ENCODE results near the gene CAMTA2. TPM values are rescaled to one million over a fixed set of nuclear protein-coding genes. Genes with fewer than 3 reads are reported as not detected.

CAMTA2 gene
- total RNA-seq, 1 experiment from 2014 or later = 2.8 TPM

DNA sequence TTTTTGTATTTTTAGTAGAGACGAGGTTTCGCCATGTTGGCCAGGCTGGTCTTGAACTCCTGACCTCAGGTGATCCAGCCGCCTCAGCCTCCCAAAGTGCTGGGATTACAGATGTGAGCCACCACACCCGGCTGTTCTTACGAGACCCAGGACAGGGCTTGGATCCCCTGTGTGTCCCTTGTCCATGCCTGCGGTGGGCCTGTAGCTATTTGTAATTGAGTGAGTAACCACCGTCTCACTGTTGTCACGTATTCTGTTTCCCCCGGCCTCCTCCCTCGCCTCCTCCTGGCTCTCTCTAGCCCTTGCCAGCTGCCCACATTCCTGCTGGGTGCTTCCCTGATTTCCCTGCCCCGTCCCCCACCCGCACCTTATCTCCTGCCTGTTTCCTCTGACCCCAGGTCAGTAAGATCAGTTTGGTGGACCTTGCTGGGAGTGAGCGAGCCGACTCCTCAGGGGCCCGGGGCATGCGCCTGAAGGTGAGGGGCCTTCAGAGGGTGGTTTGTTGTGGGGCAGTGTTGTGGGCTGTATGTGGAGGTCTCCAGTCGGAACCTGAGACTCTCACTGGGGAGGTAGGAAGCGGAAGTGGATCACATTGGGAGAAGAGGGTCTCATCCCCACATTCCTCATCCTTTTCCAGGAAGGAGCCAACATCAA, 15.9 kb upstream of the CAMTA2 start:
- in situ Hi-C loops (cut with HindIII; ENCODE audit: low pct_unique_long_range_greater_than_20kb, low sequenced_read_pairs) = no loop called here
- no peak for DNase-seq (ENCODE audit: low read depth)

GRCh38 chr17:5002121-5002788, 14.8 kb upstream of the CAMTA2 start:
- DNase-seq (ENCODE audit: low read depth) = no peak
- in situ Hi-C loops (cut with HindIII; ENCODE audit: low pct_unique_long_range_greater_than_20kb, low sequenced_read_pairs) = no loop called here

GRCh38 chr17:5000237-5000639, 12.8 kb upstream of the CAMTA2 start:
- in situ Hi-C loops (cut with HindIII; ENCODE audit: low pct_unique_long_range_greater_than_20kb, low sequenced_read_pairs) = no loop called here
- DNase-seq (ENCODE audit: low read depth) = no peak

- DNase-seq (ENCODE audit: low read depth) = no peak
- in situ Hi-C loops (cut with HindIII; ENCODE audit: low pct_unique_long_range_greater_than_20kb, low sequenced_read_pairs) = no loop called here
These were observed 12.1 kb upstream of the CAMTA2 start for GRCh38 chr17:4999430-5000093.

GRCh38 chr17:4998732-4999429, 11.4 kb upstream of the CAMTA2 start:
- no peak for DNase-seq (ENCODE audit: low read depth)
- in situ Hi-C loops (cut with HindIII; ENCODE audit: low pct_unique_long_range_greater_than_20kb, low sequenced_read_pairs) = no loop called here

DNA sequence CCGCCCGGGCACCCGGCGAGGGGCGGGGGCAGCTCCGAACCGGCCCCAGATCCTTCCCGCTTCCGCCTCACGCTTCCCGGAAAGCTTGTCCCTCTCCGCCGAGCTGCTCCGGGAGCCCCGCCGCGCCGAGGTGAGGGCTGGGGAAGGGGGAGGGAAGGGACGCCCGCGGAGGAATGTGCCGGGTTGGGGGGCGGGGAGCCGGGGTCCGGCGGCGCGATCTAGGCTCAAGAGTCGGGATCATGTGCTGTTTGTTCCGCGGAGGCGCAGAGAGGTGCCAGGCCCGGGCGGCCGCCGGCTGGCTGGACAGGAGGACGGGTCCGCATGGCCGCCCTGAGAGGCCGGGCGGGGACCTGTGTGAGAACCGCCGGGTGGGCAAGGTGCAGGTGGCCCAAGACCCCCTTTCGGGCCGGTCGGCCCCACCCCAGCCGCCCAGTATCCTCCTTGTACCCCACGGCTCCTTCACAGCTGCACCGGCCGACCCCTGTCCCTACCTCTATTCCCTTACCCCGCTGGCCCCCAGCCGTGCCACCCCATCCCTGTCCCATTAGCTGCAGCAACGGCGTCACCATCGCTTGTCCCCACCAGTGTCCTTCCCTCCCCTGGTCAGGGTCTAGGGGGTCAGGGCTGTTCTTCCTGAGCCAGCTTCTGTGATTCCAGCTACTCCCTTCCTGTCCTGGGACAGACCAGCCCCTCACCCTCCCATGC, 10.7 kb upstream of the CAMTA2 start:
- in situ Hi-C loops (cut with HindIII; ENCODE audit: low pct_unique_long_range_greater_than_20kb, low sequenced_read_pairs) = no loop called here

DNA sequence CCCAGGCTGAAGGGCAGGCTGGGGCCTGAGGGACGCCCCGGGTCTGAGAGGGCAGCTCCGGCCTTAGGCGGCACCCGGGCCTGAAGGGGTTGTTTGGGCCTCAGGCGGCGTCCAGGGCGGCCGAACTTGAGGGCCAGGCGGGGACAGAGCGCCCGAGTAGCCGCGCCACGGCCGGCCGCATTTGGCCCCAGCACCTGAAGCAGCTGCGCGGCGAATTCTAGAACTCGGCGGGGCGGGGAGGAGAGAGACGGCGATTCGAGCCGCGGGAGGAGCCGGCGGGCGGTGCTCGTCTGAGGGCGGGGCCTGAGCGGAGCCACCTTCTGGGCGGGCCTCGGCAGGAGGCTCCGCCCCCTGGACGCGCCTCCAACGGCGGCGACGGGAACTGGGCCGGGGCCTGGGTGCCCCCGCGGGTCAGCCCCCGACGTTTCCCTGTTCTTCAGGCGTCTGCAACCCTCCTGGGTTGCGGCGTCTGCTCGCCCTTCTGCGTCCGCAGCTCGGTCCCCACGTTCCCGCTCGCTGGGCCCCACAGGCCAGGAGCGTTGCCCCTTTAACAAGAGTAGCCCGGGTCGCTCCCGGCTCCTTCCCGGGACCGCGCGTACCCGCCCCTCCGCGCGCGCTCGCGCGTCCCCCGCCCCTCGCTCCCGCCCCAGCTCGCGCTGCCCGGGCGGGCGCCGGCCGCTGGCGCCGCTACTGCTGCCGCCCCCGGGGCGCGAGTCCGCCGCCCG, 10.0 kb upstream of the CAMTA2 start, which contains the start of the genes INCA1 and KIF1C:
Gene INCA1, minus strand, starts transcription at position 221 of the 725 bp plus-strand sequence. CDS start 3,085 bp downstream, outside the sequence.
Gene KIF1C, plus strand, starts transcription at position 649 of the 725 bp plus-strand sequence. CDS start 2,297 bp downstream, outside the sequence.
- in situ Hi-C loops (cut with HindIII; ENCODE audit: low pct_unique_long_range_greater_than_20kb, low sequenced_read_pairs) = no loop called here
- peak; percentile 89 for DNase-seq (ENCODE audit: low read depth)

More for the DNA sequence above, 10.7 kb upstream of the CAMTA2 start:
- DNase-seq (ENCODE audit: low read depth) = no peak

DNA sequence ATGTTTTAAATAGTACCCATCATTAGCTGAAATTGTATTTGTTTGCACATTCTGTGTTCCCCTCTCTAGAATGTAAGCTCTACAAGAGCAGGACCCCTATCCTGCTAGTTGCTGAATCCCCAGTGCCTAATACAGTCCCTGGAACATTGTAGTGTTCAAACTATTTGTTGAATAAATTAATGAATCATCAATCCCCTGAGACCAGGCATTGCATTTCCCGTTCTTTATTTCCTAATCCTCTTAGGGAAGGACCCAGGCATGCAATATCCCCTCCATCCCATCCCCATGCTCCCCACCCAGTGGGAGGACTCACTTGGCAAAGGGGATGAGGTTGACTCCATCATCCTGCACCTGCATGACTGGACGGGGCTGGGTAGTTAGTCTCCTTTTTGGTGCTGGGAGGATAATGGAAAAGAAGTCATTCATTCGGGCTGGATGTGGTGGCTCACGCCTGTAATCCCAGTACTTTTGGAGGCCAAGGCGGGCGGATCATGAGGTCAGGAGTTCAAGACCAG, 6.7 kb upstream of the CAMTA2 start:
- DNase-seq (ENCODE audit: low read depth) = no peak
- in situ Hi-C loops (cut with HindIII; ENCODE audit: low pct_unique_long_range_greater_than_20kb, low sequenced_read_pairs) = no loop called here

DNA sequence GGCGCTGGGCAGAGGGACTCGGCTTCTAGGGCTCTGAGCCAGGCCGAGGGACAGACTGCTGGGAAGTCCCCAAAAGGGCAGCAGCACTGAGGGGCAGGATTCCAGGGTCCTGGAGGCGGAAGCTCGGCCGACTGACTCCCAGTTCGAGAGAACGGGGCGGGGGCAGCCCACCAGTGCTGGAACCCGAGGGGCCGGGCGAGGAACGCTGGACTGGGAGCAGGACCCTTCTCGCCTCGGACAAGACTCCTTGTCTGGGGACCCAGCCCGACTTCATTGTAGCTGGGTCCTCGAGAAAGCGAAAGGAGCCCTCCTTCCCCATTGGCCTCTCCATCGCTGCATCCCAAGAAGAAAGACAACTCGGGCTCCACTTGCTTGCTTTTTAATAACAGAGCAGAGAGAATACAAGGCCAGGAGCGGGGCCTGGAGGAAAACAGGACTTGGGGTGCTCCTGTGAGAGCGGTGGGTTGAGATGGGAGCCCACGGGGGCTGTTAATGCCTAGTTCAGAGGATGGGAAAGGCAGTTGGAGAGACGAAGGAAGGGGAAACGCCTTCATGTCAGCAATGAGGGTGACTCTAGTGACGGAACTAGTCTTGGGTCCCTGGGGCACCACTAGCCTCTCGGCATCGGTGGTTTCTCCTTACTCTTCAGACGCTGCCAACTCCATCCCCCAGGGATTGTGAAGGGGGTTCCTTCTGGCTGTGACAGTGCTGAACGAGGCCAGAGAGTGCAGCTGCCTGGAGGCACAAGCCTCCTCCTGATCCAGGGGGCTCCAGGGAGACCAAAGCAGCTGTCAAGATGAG, 492 bp upstream of the CAMTA2 start:
- in situ Hi-C loops (cut with HindIII; ENCODE audit: low pct_unique_long_range_greater_than_20kb, low sequenced_read_pairs) = no loop called here
- no peak for DNase-seq (ENCODE audit: low read depth)

GRCh38 chr17:4986403-4986802, 1.1 kb downstream of the CAMTA2 start:
- DNase-seq (ENCODE audit: low read depth) = no peak
- in situ Hi-C loops (cut with HindIII; ENCODE audit: low pct_unique_long_range_greater_than_20kb, low sequenced_read_pairs) = no loop called here

DNA sequence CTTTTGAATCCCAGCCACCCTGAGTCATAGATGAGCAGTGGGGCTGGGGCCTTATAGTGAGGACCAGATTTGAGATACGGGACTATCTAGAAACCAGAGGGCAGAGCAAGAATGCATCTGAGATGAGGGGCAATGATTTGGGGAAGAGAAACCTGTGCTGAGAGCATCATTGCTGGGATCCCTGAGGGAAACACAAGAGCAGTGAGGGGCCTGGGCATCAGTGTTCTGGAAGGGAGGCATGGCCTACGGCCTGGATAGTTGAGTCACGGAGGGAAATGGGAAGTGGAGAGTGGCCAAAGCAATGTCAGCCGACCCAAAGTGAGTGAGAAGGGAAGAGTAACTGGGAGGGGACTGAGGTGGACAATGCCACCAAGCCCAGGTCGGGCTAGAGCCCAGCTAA, 5.2 kb downstream of the CAMTA2 start:
- no peak for DNase-seq (ENCODE audit: low read depth)
- in situ Hi-C loops (cut with HindIII; ENCODE audit: low pct_unique_long_range_greater_than_20kb, low sequenced_read_pairs) = no loop called here

GRCh38 chr17:4980644-4981216, 6.7 kb downstream of the CAMTA2 start:
- no peak for DNase-seq (ENCODE audit: low read depth)
- in situ Hi-C loops (cut with HindIII; ENCODE audit: low pct_unique_long_range_greater_than_20kb, low sequenced_read_pairs) = no loop called here

DNA sequence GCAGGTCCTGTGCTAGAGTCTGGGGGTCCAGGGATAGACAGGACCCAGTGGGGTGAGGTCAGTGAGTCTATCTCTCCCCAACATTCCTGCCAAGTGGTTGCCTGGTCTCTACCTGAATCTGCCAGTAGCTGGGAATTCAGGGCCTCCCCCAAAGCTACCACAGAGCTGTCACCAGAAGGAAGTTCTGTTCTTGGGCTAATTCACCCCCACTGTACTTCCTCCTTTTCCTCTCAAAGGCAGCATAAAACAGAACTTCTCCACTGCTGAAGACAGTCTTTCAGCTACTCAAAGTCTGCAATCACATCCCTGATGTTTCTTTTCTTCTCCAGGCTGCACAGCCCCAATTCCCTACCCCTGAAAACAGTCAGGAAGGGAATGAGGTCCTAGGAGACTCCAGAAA, 8.7 kb downstream of the CAMTA2 start:
- in situ Hi-C loops (cut with HindIII; ENCODE audit: low pct_unique_long_range_greater_than_20kb, low sequenced_read_pairs) = no loop called here
- DNase-seq (ENCODE audit: low read depth) = no peak

GRCh38 chr17:4974115-4974670, 13.3 kb downstream of the CAMTA2 start:
- no peak for DNase-seq (ENCODE audit: low read depth)
- in situ Hi-C loops (cut with HindIII; ENCODE audit: low pct_unique_long_range_greater_than_20kb, low sequenced_read_pairs) = no loop called here

DNA sequence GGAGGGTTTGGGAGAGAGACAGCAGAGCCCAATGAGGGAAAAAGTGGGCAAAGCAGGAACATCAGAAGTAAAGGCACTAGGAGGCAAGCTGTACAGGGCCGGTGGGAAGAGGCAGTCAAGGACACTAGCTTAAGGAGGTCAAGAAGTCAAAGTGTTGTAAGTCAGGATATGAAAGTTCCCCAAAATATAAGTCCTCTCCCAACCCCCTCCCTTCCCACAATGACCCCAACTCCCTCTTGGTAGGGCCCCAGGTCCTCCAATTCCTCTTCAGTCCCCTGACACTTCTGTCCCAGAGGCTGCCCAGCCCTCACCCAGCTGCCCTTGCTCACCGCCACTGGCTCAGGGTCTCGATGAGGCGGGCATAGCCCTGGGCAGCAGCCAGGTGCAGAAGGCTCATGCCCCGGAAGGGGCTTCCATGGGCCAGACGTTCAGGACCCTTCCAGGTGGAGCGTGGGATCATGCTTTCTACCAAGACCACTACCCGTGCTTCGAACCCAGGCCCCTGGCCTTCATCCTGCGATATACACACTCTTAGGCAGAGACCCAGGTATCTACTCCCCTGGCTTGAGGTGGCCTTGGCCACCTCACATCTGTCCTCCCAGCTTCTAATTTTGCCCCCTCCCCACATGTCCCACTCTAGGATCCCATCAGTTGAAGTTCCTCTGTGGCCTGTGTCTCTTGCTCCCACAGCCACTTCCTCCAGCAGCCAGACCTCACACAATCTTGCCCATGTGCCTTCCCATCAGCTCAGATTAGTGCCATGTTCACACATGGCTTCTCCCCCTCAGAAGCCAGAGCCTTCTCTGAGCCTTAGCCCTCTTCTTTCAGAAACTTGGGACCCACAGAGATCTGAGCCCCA, 14.0 kb downstream of the CAMTA2 start:
- in situ Hi-C loops (cut with HindIII; ENCODE audit: low pct_unique_long_range_greater_than_20kb, low sequenced_read_pairs) = no loop called here
- DNase-seq (ENCODE audit: low read depth) = no peak

All from Caki2 (cell line).